ENCODE results near the gene SLC35F3. TPM values are rescaled to one million over a fixed set of nuclear protein-coding genes. Genes with fewer than 3 reads are reported as not detected.

SLC35F3 gene
- total and polyA plus RNA-seq, 8 donors = 1.4 to 7.1 (median 2.5) TPM

DNA sequence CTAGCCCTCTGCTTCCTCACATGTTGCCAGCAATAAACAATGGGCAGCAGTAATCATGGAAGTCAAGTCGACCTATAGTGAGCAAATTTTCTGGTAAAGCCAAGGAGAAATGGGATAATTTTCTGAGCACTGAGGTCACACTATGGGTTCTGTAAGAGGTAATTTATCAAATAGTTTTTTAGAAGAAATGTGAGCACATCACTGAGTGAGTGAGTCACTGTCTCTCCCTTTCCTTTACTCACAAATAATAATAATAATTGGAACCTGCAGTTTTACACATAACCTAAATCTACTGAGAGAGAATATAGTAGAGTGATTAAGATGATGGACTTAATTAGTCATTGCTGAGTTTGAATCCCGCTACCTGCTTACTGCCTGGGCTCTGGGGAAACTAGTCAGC, 23.6 kb downstream of the SLC35F3 start:
- intact Hi-C loops (cut with DNase I) = no loop called here
- DNase-seq = no peak
- 51 to 61% methylated on average over 2 of the region's 2 CpGs for WGBS, 2 donors
- Histone ChIP-seq H3K27ac (no peak overlapping the region), H3K36me3 (no peaks in the 10 kb centered on the region), H3K9me3 (no peaks in the 10 kb centered on the region), H3K27me3 (peaks cover 0 to 7% (median 0%) of the 10 kb centered on the region in 4 donors), H3K4me3 (no peak overlapping the region), H3K4me1 (no peaks in the 10 kb centered on the region)
- FAIRE-seq = no peak
- TF ChIP-seq, protein P1, sequence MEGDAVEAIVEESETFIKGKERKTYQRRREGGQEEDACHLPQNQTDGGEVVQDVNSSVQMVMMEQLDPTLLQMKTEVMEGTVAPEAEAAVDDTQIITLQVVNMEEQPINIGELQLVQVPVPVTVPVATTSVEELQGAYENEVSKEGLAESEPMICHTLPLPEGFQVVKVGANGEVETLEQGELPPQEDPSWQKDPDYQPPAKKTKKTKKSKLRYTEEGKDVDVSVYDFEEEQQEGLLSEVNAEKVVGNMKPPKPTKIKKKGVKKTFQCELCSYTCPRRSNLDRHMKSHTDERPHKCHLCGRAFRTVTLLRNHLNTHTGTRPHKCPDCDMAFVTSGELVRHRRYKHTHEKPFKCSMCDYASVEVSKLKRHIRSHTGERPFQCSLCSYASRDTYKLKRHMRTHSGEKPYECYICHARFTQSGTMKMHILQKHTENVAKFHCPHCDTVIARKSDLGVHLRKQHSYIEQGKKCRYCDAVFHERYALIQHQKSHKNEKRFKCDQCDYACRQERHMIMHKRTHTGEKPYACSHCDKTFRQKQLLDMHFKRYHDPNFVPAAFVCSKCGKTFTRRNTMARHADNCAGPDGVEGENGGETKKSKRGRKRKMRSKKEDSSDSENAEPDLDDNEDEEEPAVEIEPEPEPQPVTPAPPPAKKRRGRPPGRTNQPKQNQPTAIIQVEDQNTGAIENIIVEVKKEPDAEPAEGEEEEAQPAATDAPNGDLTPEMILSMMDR (IDR thresholded peaks at IDR 0.05) = no peak
- ATAC-seq = no peak

DNA sequence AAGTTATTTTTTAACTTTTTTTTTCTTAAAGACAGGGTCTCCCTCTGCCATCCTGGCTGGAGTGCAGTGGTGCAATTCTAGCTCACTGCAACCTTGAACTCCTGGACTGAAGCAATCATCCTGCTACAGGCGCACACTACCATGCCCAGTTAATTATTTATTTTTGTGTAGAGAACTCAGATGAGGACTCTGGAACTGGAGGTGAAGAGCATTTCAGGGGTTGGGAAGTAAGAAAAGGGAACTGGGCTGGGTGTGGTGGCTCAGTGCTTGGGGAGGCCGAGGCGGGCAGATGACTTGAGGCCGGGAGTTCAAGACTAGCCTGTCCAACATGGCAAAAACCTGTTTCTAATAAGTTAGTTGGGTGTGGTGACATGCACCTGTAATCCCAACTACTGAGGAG, 28.9 kb downstream of the SLC35F3 start:
- no peaks in the 10 kb centered on the region for H3K36me3 ChIP-seq
- no peak overlapping the region for H3K4me3 ChIP-seq
- H3K27ac ChIP-seq = no peak overlapping the region
- H3K4me1 ChIP-seq = no peaks in the 10 kb centered on the region
- DNase-seq = no peak
- H3K27me3 ChIP-seq = peaks cover 0 to 2% (median 0%) of the 10 kb centered on the region in 4 donors
- no peak for FAIRE-seq
- intact Hi-C loops (cut with DNase I) = no loop called here
- no peak for ATAC-seq
- no peaks in the 10 kb centered on the region for H3K9me3 ChIP-seq
- 82 to 85% methylated on average over 4 of the region's 4 CpGs for WGBS, 2 donors
- TF ChIP-seq, protein P1 (IDR thresholded peaks at IDR 0.05) = no peak

GRCh38 chr1:233935297-233935868, 30.9 kb downstream of the SLC35F3 start:
- TF ChIP-seq, protein P1 (IDR thresholded peaks at IDR 0.05) = no peak
- no peak for ATAC-seq
- H3K9me3 ChIP-seq = no peaks in the 10 kb centered on the region
- H3K27ac ChIP-seq = no peak overlapping the region
- no peaks in the 10 kb centered on the region for H3K4me1 ChIP-seq
- H3K36me3 ChIP-seq = no peaks in the 10 kb centered on the region
- intact Hi-C loops (cut with DNase I) = no loop called here
- FAIRE-seq = no peak
- 38 to 48% methylated on average over 4 of the region's 4 CpGs for WGBS, 2 donors
- no peak for DNase-seq
- no peaks in the 10 kb centered on the region for H3K27me3 ChIP-seq
- H3K4me3 ChIP-seq = no peak overlapping the region

DNA sequence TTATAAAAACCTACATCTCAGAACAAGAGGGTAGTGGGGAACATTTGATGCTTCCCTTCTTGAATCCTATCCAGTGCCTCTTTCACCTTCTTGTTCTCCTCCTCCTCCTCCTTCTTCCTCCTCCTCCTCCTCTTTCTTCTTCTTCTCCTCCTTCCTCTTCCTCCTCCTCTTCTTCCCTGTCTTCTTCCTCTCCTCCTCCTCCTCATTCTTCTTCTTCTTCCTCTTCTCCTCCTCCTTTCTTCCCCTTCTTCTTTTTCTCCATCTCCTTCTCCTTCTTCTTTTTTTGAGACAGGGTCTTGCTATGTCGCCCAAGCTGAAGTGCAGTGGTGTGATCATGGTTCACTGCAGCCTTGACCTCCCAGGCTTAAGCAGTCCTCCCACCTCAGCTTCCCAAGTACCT, 31.9 kb downstream of the SLC35F3 start:
- Histone ChIP-seq H3K27me3 (no peaks in the 10 kb centered on the region), H3K4me1 (no peaks in the 10 kb centered on the region), H3K36me3 (no peaks in the 10 kb centered on the region), H3K4me3 (no peak overlapping the region), H3K9me3 (no peaks in the 10 kb centered on the region), H3K27ac (no peak overlapping the region)
- FAIRE-seq (no peak), DNase-seq (no peak), ATAC-seq (no peak)
- 73 to 77% methylated on average over 1 of the region's 1 CpG for WGBS, 2 donors
- TF ChIP-seq, protein P1 (IDR thresholded peaks at IDR 0.05) = no peak
- intact Hi-C loops (cut with DNase I) = no loop called here

- no peak overlapping the region for H3K27ac ChIP-seq
- H3K9me3 ChIP-seq = no peaks in the 10 kb centered on the region
- ATAC-seq (no peak), FAIRE-seq (no peak), DNase-seq (no peak)
- TF ChIP-seq, protein P1 (IDR thresholded peaks at IDR 0.05) = no peak
- no peak overlapping the region for H3K4me3 ChIP-seq
- intact Hi-C loops (cut with DNase I) = no loop called here
- H3K27me3 ChIP-seq = no peaks in the 10 kb centered on the region
- no peaks in the 10 kb centered on the region for H3K4me1 ChIP-seq
- 65 to 68% methylated on average over 3 of the region's 3 CpGs for WGBS, 2 donors
- H3K36me3 ChIP-seq = no peaks in the 10 kb centered on the region
These were observed 32.4 kb downstream of the SLC35F3 start for GRCh38 chr1:233936842-233937241.
